H9 (cell line): ENCODE measurements around the gene KCNIP4. TPM values are rescaled to one million over a fixed set of nuclear protein-coding genes. Genes with fewer than 3 reads are reported as not detected.

Experiments
- DNase-seq: peaks from one replicate; pipeline ENCODE4 v3.0.0-alpha.2; 2017
- H2AFZ ChIP-seq: one replicate; pipeline ENCODE4 v1.6.1; 2013; ENCODE audit warnings: mild to moderate bottlenecking, low read length, control low read depth, moderate library complexity
- H2AK5ac ChIP-seq: 2 replicates; pipeline ENCODE4 v1.6.1; 2013; ENCODE audit warnings: low read length, control low read depth, mixed read lengths; ENCODE audit not compliant: insufficient read length
- H2BK120ac ChIP-seq: one replicate; pipeline ENCODE4 v1.6.1; 2013; ENCODE audit warnings: low read depth, mild to moderate bottlenecking, low read length, control low read depth, inconsistent platforms; ENCODE audit not compliant: poor library complexity, severe bottlenecking
- H2BK12ac ChIP-seq: 2 replicates; pipeline ENCODE4 v1.6.1; 2013; ENCODE audit warnings: low read length, control low read depth, mixed read lengths, low read depth; ENCODE audit not compliant: insufficient read length
- H2BK15ac ChIP-seq: 2 replicates; pipeline ENCODE4 v1.6.1; 2013; ENCODE audit warnings: low read depth, low read length, control low read depth
- H2BK20ac ChIP-seq: one replicate; pipeline ENCODE4 v1.6.1; 2013; ENCODE audit warnings: low read depth, mild to moderate bottlenecking, low read length, control low read depth, inconsistent platforms; ENCODE audit not compliant: poor library complexity, severe bottlenecking
- H2BK5ac ChIP-seq: 2 replicates; pipeline ENCODE4 v1.6.1; 2013; ENCODE audit warnings: low read length, control low read depth, mixed read lengths; ENCODE audit not compliant: insufficient read length
- H3K14ac ChIP-seq: 2 replicates; pipeline ENCODE4 v1.6.1; 2013; ENCODE audit warnings: low read length, control low read depth; ENCODE audit not compliant: insufficient read depth
- H3K18ac ChIP-seq: 2 replicates; pipeline ENCODE4 v1.6.1; 2013; ENCODE audit warnings: low read depth, mild to moderate bottlenecking, mixed read lengths, low read length, control low read depth; ENCODE audit not compliant: insufficient read length
- H3K23ac ChIP-seq: 2 replicates; pipeline ENCODE4 v1.6.1; 2013; ENCODE audit warnings: low read length, control low read depth, mixed read lengths, low read depth; ENCODE audit not compliant: insufficient read length
- H3K23me2 ChIP-seq: 2 replicates; pipeline ENCODE4 v1.6.1; 2013; ENCODE audit warnings: low read depth, mild to moderate bottlenecking, mixed read lengths, low read length, control low read depth; ENCODE audit not compliant: insufficient read length, poor library complexity, severe bottlenecking
- H3K27ac ChIP-seq: 2 replicates; pipeline ENCODE4 v1.5.1; 2013; ENCODE audit warnings: low read length, control low read depth, mixed read lengths, low read depth; ENCODE audit not compliant: insufficient read length
- H3K27me3 ChIP-seq: 2 replicates; pipeline ENCODE4 v1.6.1; 2013; ENCODE audit warnings: low read length, control low read depth, inconsistent platforms; ENCODE audit not compliant: insufficient read depth
- H3K4ac ChIP-seq: 2 replicates; pipeline ENCODE4 v1.6.1; 2013; ENCODE audit warnings: low read depth, mild to moderate bottlenecking, control low read depth, inconsistent platforms, low read length, moderate library complexity
- H3K4me1 ChIP-seq: 2 replicates; pipeline ENCODE4 v1.6.1; 2013; ENCODE audit warnings: low read length, control low read depth, inconsistent platforms; ENCODE audit not compliant: insufficient read depth
- H3K4me2 ChIP-seq: 2 replicates; pipeline ENCODE4 v1.6.1; 2013; ENCODE audit warnings: low read length, control low read depth, mixed read lengths; ENCODE audit not compliant: insufficient read length, insufficient read depth
- H3K56ac ChIP-seq: 2 replicates; pipeline ENCODE4 v1.6.1; 2013; ENCODE audit warnings: low read depth, mild to moderate bottlenecking, mixed read lengths, low read length, control low read depth; ENCODE audit not compliant: insufficient read length
- H3K79me1 ChIP-seq: 2 replicates; pipeline ENCODE4 v1.6.1; 2013; ENCODE audit warnings: low read depth, mild to moderate bottlenecking, moderate library complexity, low read length, control low read depth, inconsistent platforms; ENCODE audit not compliant: insufficient read depth, poor library complexity, severe bottlenecking
- H3K79me2 ChIP-seq: 2 replicates; pipeline ENCODE4 v1.6.1; 2013; ENCODE audit warnings: low read length, control low read depth, inconsistent platforms; ENCODE audit not compliant: insufficient read depth
- H3K9ac ChIP-seq: 2 replicates; pipeline ENCODE4 v1.6.1; 2013; ENCODE audit warnings: low read length, control low read depth, mixed read lengths; ENCODE audit not compliant: insufficient read length; ENCODE audit errors: extremely low read depth
- H3K9me3 ChIP-seq: one replicate; pipeline ENCODE4 v1.6.1; 2013; ENCODE audit warnings: low read depth, low read length, inconsistent platforms; ENCODE audit not compliant: control insufficient read depth
- H3T11ph ChIP-seq: one replicate; pipeline ENCODE4 v1.6.1; 2013; ENCODE audit warnings: mild to moderate bottlenecking, low read length, control low read depth, inconsistent platforms
- H4K20me1 ChIP-seq: one replicate; pipeline ENCODE4 v1.6.1; 2013; ENCODE audit not compliant: control insufficient read depth, insufficient read length, insufficient read depth
- H4K5ac ChIP-seq: 2 replicates; pipeline ENCODE4 v1.6.1; 2013; ENCODE audit warnings: low read depth, mild to moderate bottlenecking, mixed read lengths, low read length, control low read depth; ENCODE audit not compliant: insufficient read length
- H4K8ac ChIP-seq: replicated peaks from 2 replicates; pipeline ENCODE4 v1.6.1; 2013; ENCODE audit warnings: low read length, control low read depth, mixed read lengths, low read depth; ENCODE audit not compliant: insufficient read length
- H4K91ac ChIP-seq: 2 replicates; pipeline ENCODE4 v1.6.1; 2013; ENCODE audit warnings: low read depth, mild to moderate bottlenecking, moderate library complexity, mixed read lengths, low read length, control low read depth; ENCODE audit not compliant: insufficient read length
- H3K27ac Mint-ChIP-seq, 3 experiments: 2 replicates in 2 of 3; 3 replicates in 1 of 3; pipeline ENCODE4 v1.8.0; 2020 to 2021; ENCODE audit warnings: mixed read lengths in 3 of 3, mild to moderate bottlenecking in 1 of 3, moderate library complexity in 1 of 3
- H3K27me3 Mint-ChIP-seq: 2 replicates; pipeline ENCODE4 v1.8.0; 2021; ENCODE audit warnings: low read depth, mild to moderate bottlenecking, moderate library complexity, mixed read lengths
- H3K36me3 Mint-ChIP-seq, 3 experiments: 2 replicates in 2 of 3; 3 replicates in 1 of 3; pipeline ENCODE4 v1.8.0; 2020 to 2021; ENCODE audit warnings: low read depth in 3 of 3, mixed read lengths in 3 of 3; ENCODE audit not compliant: insufficient read depth in 1 of 3
- H3K4me1 Mint-ChIP-seq, 2 experiments: 2 replicates each; pipeline ENCODE4 v1.8.0; 2020; ENCODE audit warnings: mixed read lengths in 2 of 2
- H3K4me3 Mint-ChIP-seq, 2 experiments: 2 replicates in 1 of 2; 3 replicates in 1 of 2; pipeline ENCODE4 v1.8.0; 2020 to 2021; ENCODE audit warnings: mild to moderate bottlenecking in 2 of 2, mixed read lengths in 2 of 2, moderate library complexity in 1 of 2
- H3K9me3 Mint-ChIP-seq, 2 experiments: 2 replicates in 1 of 2; 3 replicates in 1 of 2; pipeline ENCODE4 v1.8.0; 2020; ENCODE audit warnings: mild to moderate bottlenecking in 2 of 2, mixed read lengths in 2 of 2, moderate library complexity in 1 of 2
- WGBS: extraction: QIAGEN DNeasy Blood & Tissue Kit; methylation state at CpG from one replicate; pipeline ENCODE4 v1.1.7; 2013; ENCODE audit warnings: missing lambda C conversion rate, low lambda C conversion rate, mixed read lengths; ENCODE audit not compliant: insufficient read length; ENCODE audit errors: extremely low coverage; 5-methylcytosine and 5-hydroxymethylcytosine counted together
- total RNA-seq: library from RNA; stranded (reverse); gene quantifications from 2 replicates; pipeline ENCODE4 v1.2.1, GENCODE V29; 2021
- TF ChIP-seq, protein P1 (sequence below): fragments of 200-600 bp; sonication (generic); conservative IDR thresholded peaks from 3 replicates; pipeline ENCODE4 v1.8.0; 2021; ENCODE audit warnings: antibody characterized with exemption, mild to moderate bottlenecking

The KCNIP4 gene
- total RNA-seq, 1 experiment from 2014 or later = not detected

DNA sequence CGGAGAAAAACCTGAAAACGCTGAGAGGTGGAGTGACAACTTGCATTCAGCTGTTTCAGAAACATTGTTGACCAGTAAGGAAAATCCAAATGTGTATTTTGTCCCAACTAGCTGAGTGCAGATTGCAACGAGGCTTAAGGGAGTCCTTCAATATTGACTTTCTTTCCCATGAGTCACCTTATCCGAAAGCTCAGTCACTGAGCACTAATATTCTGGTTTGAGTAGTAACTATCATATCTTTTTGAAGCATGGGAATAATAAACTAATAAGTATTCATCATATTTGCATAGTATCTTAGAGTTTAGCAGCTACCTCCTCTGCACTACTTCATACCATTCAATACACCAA lies 644.1 kb downstream of the KCNIP4 start:
- Histone ChIP-seq H3K79me2 (no peaks in the 10 kb centered on the region), H3K27ac (no peak overlapping the region), H3K9me3 (no peaks in the 10 kb centered on the region), H3K9ac (no peak overlapping the region), H4K5ac (no peak overlapping the region), H3K56ac (no peak overlapping the region), H4K91ac (no peak overlapping the region), H2BK120ac (no peak overlapping the region), H3K23me2 (peaks cover 3% of the 10 kb centered on the region), H3K4ac (no peak overlapping the region), H3K27me3 (no peaks in the 10 kb centered on the region), H3T11ph (no peak overlapping the region), H3K23ac (no peak overlapping the region), H3K4me2 (peak overlapping the region; percentile 70), H2BK15ac (no peak overlapping the region), H2BK20ac (no peak overlapping the region), H2BK12ac (no peak overlapping the region), H3K14ac (no peak overlapping the region), H4K20me1 (no peaks in the 10 kb centered on the region), H3K79me1 (no peaks in the 10 kb centered on the region), H4K8ac (no peak overlapping the region), H2AK5ac (no peak overlapping the region), H2AFZ (no peak overlapping the region), H2BK5ac (no peak overlapping the region), H3K4me1 (peaks cover 2% of the 10 kb centered on the region; the same call in 1 of the 2 replicates), H3K18ac (no peak overlapping the region)
- Mint-ChIP-seq H3K4me1 (peaks cover 19 to 27% of the 10 kb centered on the region in 2 experiments), H3K27me3 (peaks cover 36% of the 10 kb centered on the region), H3K36me3 (no peaks in the 10 kb centered on the region), H3K27ac (no peak overlapping the region), H3K4me3 (peak overlapping the region; percentile 77 to 90), H3K9me3 (no peaks in the 10 kb centered on the region)
- DNase-seq = no peak
- WGBS = no CpG with 5 or more reads among the region's 4 CpGs
- TF ChIP-seq, protein P1, sequence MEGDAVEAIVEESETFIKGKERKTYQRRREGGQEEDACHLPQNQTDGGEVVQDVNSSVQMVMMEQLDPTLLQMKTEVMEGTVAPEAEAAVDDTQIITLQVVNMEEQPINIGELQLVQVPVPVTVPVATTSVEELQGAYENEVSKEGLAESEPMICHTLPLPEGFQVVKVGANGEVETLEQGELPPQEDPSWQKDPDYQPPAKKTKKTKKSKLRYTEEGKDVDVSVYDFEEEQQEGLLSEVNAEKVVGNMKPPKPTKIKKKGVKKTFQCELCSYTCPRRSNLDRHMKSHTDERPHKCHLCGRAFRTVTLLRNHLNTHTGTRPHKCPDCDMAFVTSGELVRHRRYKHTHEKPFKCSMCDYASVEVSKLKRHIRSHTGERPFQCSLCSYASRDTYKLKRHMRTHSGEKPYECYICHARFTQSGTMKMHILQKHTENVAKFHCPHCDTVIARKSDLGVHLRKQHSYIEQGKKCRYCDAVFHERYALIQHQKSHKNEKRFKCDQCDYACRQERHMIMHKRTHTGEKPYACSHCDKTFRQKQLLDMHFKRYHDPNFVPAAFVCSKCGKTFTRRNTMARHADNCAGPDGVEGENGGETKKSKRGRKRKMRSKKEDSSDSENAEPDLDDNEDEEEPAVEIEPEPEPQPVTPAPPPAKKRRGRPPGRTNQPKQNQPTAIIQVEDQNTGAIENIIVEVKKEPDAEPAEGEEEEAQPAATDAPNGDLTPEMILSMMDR = no peak
